Fibroblast of lung (primary cell): ENCODE results near the gene MAT1A. TPM values are rescaled to one million over a fixed set of nuclear protein-coding genes. Genes with fewer than 3 reads are reported as not detected.

ENCODE experiments used
- DNase-seq, 2 donors: peaks; one replicate each; pipeline versions ENCODE4 v3.0.0 to v3.0.0-alpha.2; 2010; ENCODE audit warnings: low read depth in 2 of 2
- H2AFZ ChIP-seq: 2 replicates; pipeline ENCODE4 v1.5.1; 2012; ENCODE audit warnings: low read length, control low read depth, inconsistent platforms
- H3K27ac ChIP-seq: 2 replicates; pipeline ENCODE4 v1.5.1; 2011; ENCODE audit warnings: low read length, control low read depth; ENCODE audit not compliant: insufficient read depth
- H3K27me3 ChIP-seq: 2 replicates; pipeline ENCODE4 v1.5.1; 2011; ENCODE audit warnings: mild to moderate bottlenecking, low read length; ENCODE audit not compliant: control insufficient read depth, insufficient read depth
- H3K36me3 ChIP-seq: 2 replicates; pipeline ENCODE4 v1.5.1; 2011; ENCODE audit warnings: low read length; ENCODE audit not compliant: control insufficient read depth, insufficient read depth
- H3K4me1 ChIP-seq: 2 replicates; pipeline ENCODE4 v1.5.1; 2011; ENCODE audit warnings: low read length; ENCODE audit not compliant: control insufficient read depth, insufficient read depth; ENCODE audit errors: extremely low read depth
- H3K4me2 ChIP-seq: 2 replicates; pipeline ENCODE4 v1.5.1; 2011; ENCODE audit warnings: low read length, control low read depth; ENCODE audit not compliant: insufficient read depth; ENCODE audit errors: extremely low read depth
- H3K4me3 ChIP-seq, 4 experiments: fragments of 200-600 bp in 1 of 4; sonication (generic) in 1 of 4; replicated peaks in 1 of 4; 2 replicates each; pipeline ENCODE4 v1.5.1; 2011 to 2016; ENCODE audit warnings: low read length in 4 of 4, low read depth in 3 of 4, mild to moderate bottlenecking in 3 of 4, control low read depth in 2 of 4, inconsistent platforms in 1 of 4, mixed read lengths in 1 of 4; ENCODE audit not compliant: insufficient read depth in 1 of 4; ENCODE audit errors: control extremely low read depth in 1 of 4
- H3K79me2 ChIP-seq: 2 replicates; pipeline ENCODE4 v1.5.1; 2012; ENCODE audit warnings: mild to moderate bottlenecking, low read length, inconsistent platforms; ENCODE audit not compliant: control insufficient read depth, insufficient read depth
- H3K9ac ChIP-seq: 2 replicates; pipeline ENCODE4 v1.5.1; 2011; ENCODE audit warnings: mild to moderate bottlenecking, low read length, control low read depth; ENCODE audit not compliant: insufficient read depth
- H3K9me3 ChIP-seq: 2 replicates; pipeline ENCODE4 v1.5.1; 2012; ENCODE audit warnings: low read depth, low read length; ENCODE audit not compliant: control insufficient read depth, insufficient read depth
- H4K20me1 ChIP-seq: 2 replicates; pipeline ENCODE4 v1.5.1; 2011; ENCODE audit warnings: low read length; ENCODE audit not compliant: control insufficient read depth, insufficient read depth; ENCODE audit errors: extremely low read depth
- EZH2 ChIP-seq: IDR thresholded peaks from 2 replicates; pipeline ENCODE4 v1.5.1; 2012; ENCODE audit warnings: low read length, control low read depth, mild to moderate bottlenecking; ENCODE audit errors: missing control alignments
- polyA plus RNA-seq, 2 donors: library from polyadenylated mRNA; depleted of rRNA in 1 of 2; stranded (reverse) in 1 of 2; unstranded in 1 of 2; fragments of >200 nt; gene quantifications; 2 replicates each; pipeline ENCODE4 v1.2.1, GENCODE V29; 2011 to 2012; ENCODE audit warnings: missing spikeins in 1 of 2
- total RNA-seq: library from RNA; depleted of rRNA; stranded (reverse); fragments of >200 nt; gene quantifications from 2 replicates; pipeline ENCODE4 v1.2.1, GENCODE V29; 2014
- TF ChIP-seq, protein P1 (sequence below), 2 donors: IDR thresholded peaks in 1 of 2; conservative IDR thresholded peaks in 1 of 2; 1 replicate in 1 of 2; 2 replicates in 1 of 2; pipeline ENCODE4 v1.5.1; 2011 to 2012; ENCODE audit warnings: low read length in 2 of 2, control low read depth in 1 of 2, inconsistent platforms in 1 of 2, low read depth in 1 of 2, mild to moderate bottlenecking in 1 of 2

The MAT1A gene
- total and polyA plus RNA-seq, 2 donors (not counting 1 experiment from before 2014, with no cell fraction given): not detected

DNA sequence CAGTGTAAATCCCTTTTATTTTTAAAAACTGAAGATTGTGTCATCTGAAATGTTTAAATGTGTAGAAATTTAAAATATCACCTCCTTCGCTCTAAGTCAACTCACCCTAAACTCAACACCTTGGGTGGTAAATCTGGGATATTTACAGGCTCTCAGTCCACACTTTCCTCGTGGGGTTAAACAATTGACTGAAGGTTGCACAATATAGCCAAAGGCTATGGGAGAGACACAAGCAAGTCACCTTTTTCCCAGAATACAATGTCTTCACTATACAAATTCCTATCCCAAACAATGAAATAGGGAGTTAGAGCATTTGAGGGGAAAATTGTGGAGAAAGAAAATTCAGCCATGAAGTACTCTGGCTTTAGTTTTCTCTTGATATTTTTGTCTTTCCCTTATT, 32.7 kb upstream of the MAT1A start:
- Histone ChIP-seq H2AFZ (no peak overlapping the region), H3K9me3 (no peaks in the 10 kb centered on the region), H4K20me1 (no peaks in the 10 kb centered on the region), H3K79me2 (no peaks in the 10 kb centered on the region), H3K36me3 (no peaks in the 10 kb centered on the region), H3K4me3 (no peak overlapping the region), H3K27ac (no peak overlapping the region), H3K4me2 (no peak overlapping the region), H3K9ac (no peak overlapping the region), H3K4me1 (no peaks in the 10 kb centered on the region), H3K27me3 (no peaks in the 10 kb centered on the region)
- no peak for DNase-seq
- TF ChIP-seq EZH2: no peak
- TF ChIP-seq, protein P1, sequence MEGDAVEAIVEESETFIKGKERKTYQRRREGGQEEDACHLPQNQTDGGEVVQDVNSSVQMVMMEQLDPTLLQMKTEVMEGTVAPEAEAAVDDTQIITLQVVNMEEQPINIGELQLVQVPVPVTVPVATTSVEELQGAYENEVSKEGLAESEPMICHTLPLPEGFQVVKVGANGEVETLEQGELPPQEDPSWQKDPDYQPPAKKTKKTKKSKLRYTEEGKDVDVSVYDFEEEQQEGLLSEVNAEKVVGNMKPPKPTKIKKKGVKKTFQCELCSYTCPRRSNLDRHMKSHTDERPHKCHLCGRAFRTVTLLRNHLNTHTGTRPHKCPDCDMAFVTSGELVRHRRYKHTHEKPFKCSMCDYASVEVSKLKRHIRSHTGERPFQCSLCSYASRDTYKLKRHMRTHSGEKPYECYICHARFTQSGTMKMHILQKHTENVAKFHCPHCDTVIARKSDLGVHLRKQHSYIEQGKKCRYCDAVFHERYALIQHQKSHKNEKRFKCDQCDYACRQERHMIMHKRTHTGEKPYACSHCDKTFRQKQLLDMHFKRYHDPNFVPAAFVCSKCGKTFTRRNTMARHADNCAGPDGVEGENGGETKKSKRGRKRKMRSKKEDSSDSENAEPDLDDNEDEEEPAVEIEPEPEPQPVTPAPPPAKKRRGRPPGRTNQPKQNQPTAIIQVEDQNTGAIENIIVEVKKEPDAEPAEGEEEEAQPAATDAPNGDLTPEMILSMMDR (conservative IDR thresholded peaks at IDR 0.05 in 1 of 2, IDR thresholded peaks at IDR 0.05 in 1 of 2; ENCODE audit: low read depth in 1 of 2, low read length in 2 of 2): no peak

- Histone ChIP-seq H3K27ac (no peak overlapping the region), H2AFZ (no peak overlapping the region), H3K79me2 (no peaks in the 10 kb centered on the region), H3K27me3 (no peaks in the 10 kb centered on the region), H3K4me3 (no peak overlapping the region), H3K9me3 (no peaks in the 10 kb centered on the region), H3K4me2 (no peak overlapping the region), H3K36me3 (no peaks in the 10 kb centered on the region), H3K9ac (no peak overlapping the region), H3K4me1 (no peaks in the 10 kb centered on the region), H4K20me1 (no peaks in the 10 kb centered on the region)
- DNase-seq: no peak
- TF ChIP-seq, protein P1 (conservative IDR thresholded peaks at IDR 0.05 in 1 of 2, IDR thresholded peaks at IDR 0.05 in 1 of 2; ENCODE audit: low read depth in 1 of 2, low read length in 2 of 2): no peak
- TF ChIP-seq EZH2: no peak
Observed at GRCh38 chr10:80321183-80321582, 31.7 kb upstream of the MAT1A start.

DNA sequence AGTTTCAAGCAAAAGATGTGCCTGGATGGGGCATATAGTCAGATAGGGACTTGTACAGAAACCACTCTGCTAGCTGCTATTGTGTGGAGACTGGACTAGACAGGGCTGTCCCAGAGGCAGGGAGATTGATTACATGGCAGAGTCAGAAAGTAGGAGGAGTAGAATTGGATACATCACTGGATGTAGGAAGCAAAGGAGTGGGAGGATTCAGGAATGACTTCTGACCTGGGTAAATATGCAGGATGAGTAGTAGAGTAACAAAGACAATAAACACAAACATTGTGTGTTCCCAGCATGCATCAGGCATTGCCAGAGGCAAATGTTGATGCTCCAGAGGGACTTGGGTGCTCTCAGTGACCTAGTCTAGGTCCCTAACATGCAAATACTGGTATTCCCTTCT, 30.9 kb upstream of the MAT1A start:
- H2AFZ ChIP-seq: no peak overlapping the region
- no peaks in the 10 kb centered on the region for H3K36me3 ChIP-seq
- no peak overlapping the region for H3K27ac ChIP-seq
- H3K79me2 ChIP-seq: no peaks in the 10 kb centered on the region
- no peaks in the 10 kb centered on the region for H3K4me1 ChIP-seq
- TF ChIP-seq EZH2: no peak
- TF ChIP-seq, protein P1 (conservative IDR thresholded peaks at IDR 0.05 in 1 of 2, IDR thresholded peaks at IDR 0.05 in 1 of 2; ENCODE audit: low read depth in 1 of 2, low read length in 2 of 2): no peak
- no peak for DNase-seq
- no peak overlapping the region for H3K4me3 ChIP-seq
- no peaks in the 10 kb centered on the region for H3K9me3 ChIP-seq
- no peaks in the 10 kb centered on the region for H3K27me3 ChIP-seq
- H3K4me2 ChIP-seq: no peak overlapping the region
- no peaks in the 10 kb centered on the region for H4K20me1 ChIP-seq
- no peak overlapping the region for H3K9ac ChIP-seq
